ENCODE measurements around the gene EMP2. TPM values are rescaled to one million over a fixed set of nuclear protein-coding genes. Genes with fewer than 3 reads are reported as not detected.

Gene EMP2
- total and polyA plus RNA-seq, 4 donors, result 74.3 to 286 (median 117) TPM

DNA sequence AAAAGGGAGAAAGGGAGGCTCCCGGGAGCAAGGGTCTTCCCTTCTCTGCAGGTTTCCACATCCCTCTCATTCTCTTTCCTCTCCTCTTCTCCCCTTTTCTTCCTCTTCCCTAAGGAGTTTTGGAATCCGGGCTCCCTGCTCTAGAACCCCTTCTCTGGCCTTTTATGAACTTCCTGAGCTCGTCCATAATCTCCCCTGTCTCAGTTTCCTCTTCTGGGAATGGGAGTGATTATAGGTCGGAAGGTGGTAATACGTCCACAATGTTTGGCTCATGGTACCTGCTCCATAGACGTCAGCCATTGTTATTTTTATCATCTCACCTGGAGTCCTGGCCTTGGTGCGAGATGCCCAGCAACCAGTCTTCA, 467 bp upstream of the EMP2 start:
- Histone ChIP-seq H3K36me3 (ENCODE audit: control insufficient read depth in 4 of 4, insufficient read depth in 4 of 4, low read length in 4 of 4) (no peaks in the 10 kb centered on the region), H3K27ac (ENCODE audit: low read depth in 1 of 2, low read length in 1 of 2) (peak overlapping the region; percentile 96), H3K4me3 (peak overlapping the region; percentile 32), H3K9me3 (ENCODE audit: control insufficient read depth in 4 of 4, insufficient read depth in 3 of 4, low read length in 3 of 4) (peaks cover 0 to 2% (median 0%) of the 10 kb centered on the region in 4 donors), H3K4me1 (ENCODE audit: control insufficient read depth in 5 of 5, insufficient read depth in 5 of 5, low read length in 5 of 5) (peaks cover 9 to 36% (median 18%) of the 10 kb centered on the region in 5 donors), H3K27me3 (ENCODE audit: control insufficient read depth in 3 of 3, insufficient read depth in 3 of 3, low read length in 2 of 3) (no peaks in the 10 kb centered on the region), H3K9ac (ENCODE audit: insufficient read depth in 1 of 2, low read length in 2 of 2) (peak overlapping the region; percentile 80 to 87)
- ATAC-seq (ENCODE audit: insufficient read depth, low FRiP score) (no peak), DNase-seq (no peak)
- 22 to 41% methylated on average over 7 of the region's 7 CpGs for WGBS, 2 donors
- TF ChIP-seq, protein P1, sequence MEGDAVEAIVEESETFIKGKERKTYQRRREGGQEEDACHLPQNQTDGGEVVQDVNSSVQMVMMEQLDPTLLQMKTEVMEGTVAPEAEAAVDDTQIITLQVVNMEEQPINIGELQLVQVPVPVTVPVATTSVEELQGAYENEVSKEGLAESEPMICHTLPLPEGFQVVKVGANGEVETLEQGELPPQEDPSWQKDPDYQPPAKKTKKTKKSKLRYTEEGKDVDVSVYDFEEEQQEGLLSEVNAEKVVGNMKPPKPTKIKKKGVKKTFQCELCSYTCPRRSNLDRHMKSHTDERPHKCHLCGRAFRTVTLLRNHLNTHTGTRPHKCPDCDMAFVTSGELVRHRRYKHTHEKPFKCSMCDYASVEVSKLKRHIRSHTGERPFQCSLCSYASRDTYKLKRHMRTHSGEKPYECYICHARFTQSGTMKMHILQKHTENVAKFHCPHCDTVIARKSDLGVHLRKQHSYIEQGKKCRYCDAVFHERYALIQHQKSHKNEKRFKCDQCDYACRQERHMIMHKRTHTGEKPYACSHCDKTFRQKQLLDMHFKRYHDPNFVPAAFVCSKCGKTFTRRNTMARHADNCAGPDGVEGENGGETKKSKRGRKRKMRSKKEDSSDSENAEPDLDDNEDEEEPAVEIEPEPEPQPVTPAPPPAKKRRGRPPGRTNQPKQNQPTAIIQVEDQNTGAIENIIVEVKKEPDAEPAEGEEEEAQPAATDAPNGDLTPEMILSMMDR (IDR thresholded peaks at IDR 0.05; ENCODE audit: control extremely low read depth, extremely low read depth), result no peak

DNA sequence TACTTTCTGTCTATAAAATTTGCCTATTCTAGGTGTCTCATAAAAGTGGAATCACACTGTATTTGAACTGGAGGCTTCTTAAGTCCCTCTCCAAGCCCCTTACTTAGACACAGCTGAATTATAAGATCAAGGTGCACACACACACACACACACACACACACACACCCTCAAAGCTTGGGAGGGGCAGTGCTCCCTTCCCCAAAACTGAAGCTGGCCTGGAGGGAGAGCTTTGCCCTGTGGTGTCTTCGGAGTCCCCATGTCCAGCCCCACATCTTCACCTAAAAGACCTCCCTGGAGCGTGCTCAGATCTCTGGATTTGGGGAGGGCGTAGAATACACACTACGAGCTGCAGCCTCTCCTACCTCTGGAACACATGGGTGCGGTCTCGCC, 828 bp downstream of the EMP2 start:
- Histone ChIP-seq H3K9me3 (ENCODE audit: control insufficient read depth in 4 of 4, insufficient read depth in 3 of 4, low read length in 3 of 4) (peaks cover 0 to 2% (median 0%) of the 10 kb centered on the region in 4 donors), H3K27me3 (ENCODE audit: control insufficient read depth in 3 of 3, insufficient read depth in 3 of 3, low read length in 2 of 3) (no peaks in the 10 kb centered on the region), H3K4me3 (peak overlapping the region; percentile 78), H3K27ac (ENCODE audit: low read depth in 1 of 2, low read length in 1 of 2) (peak overlapping the region; percentile 96), H3K9ac (ENCODE audit: insufficient read depth in 1 of 2, low read length in 2 of 2) (peak overlapping the region; percentile 71 to 80), H3K4me1 (ENCODE audit: control insufficient read depth in 5 of 5, insufficient read depth in 5 of 5, low read length in 5 of 5) (peaks cover 9 to 36% (median 22%) of the 10 kb centered on the region in 5 donors), H3K36me3 (ENCODE audit: control insufficient read depth in 4 of 4, insufficient read depth in 4 of 4, low read length in 4 of 4) (peaks cover 0 to 2% (median 0%) of the 10 kb centered on the region in 4 donors)
- no peak for DNase-seq
- TF ChIP-seq, protein P1 (IDR thresholded peaks at IDR 0.05; ENCODE audit: control extremely low read depth, extremely low read depth), result no peak
- WGBS, 2 donors, result 16 to 32% methylated on average over 6 of the region's 6 CpGs
- ATAC-seq (ENCODE audit: insufficient read depth, low FRiP score), result peak; percentile 0

DNA sequence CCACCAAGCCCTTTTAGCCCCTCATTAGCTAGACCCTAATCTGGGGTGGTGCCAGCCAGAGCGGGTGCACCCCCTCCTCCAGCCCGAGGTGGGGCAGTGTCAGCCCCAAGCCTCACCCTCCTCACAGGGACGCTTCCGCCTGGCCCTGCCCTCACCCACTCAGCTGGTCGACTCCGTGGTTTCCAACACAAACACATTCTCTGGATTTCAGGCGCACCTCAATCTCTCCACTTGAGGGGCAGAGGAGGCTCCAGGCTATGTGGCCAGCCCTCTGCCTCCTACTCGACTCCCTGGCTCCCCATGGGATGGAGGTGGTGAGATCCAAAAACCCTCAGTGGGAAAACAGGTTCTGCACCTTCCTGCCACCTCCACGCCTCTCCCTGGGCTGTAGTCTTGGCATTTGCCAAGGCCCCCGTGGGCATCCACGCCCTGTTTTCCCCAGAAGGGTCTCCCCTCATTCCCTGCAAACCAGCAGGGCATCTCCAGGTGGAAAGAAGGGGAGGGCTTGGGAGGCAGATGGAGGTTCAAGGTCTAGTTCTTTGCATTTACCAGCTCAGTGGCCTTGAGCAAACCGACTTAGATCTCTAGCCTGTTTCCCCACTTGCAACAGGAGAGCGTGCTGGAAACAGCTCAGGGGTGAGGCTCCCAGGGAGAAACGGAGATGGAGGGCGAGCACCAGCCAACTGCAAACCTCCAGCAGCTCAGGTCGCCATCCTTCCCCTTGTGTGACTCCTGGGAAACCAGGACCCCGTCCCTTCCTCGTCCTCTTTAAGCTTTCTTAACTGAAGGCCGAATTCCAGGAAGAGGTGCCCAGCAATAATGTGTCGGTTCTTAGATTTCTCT, 1.7 kb downstream of the EMP2 start:
- Histone ChIP-seq H3K36me3 (ENCODE audit: control insufficient read depth in 4 of 4, insufficient read depth in 4 of 4, low read length in 4 of 4) (peaks cover 0 to 2% (median 0%) of the 10 kb centered on the region in 4 donors), H3K9ac (ENCODE audit: insufficient read depth in 1 of 2, low read length in 2 of 2) (peak overlapping the region in 1 of 2 donors; percentile 8), H3K4me1 (ENCODE audit: control insufficient read depth in 5 of 5, insufficient read depth in 5 of 5, low read length in 5 of 5) (peaks cover 9 to 36% (median 22%) of the 10 kb centered on the region in 5 donors), H3K27ac (ENCODE audit: low read depth in 1 of 2, low read length in 1 of 2) (peak overlapping the region; percentile 47 to 95), H3K27me3 (ENCODE audit: control insufficient read depth in 3 of 3, insufficient read depth in 3 of 3, low read length in 2 of 3) (no peaks in the 10 kb centered on the region), H3K9me3 (ENCODE audit: control insufficient read depth in 4 of 4, insufficient read depth in 3 of 4, low read length in 3 of 4) (peaks cover 0 to 2% (median 0%) of the 10 kb centered on the region in 4 donors), H3K4me3 (peak overlapping the region; percentile 17)
- WGBS, 2 donors, result 41 to 63% methylated on average over 20 of the region's 20 CpGs
- TF ChIP-seq, protein P1 (IDR thresholded peaks at IDR 0.05; ENCODE audit: control extremely low read depth, extremely low read depth), result no peak
- ATAC-seq (ENCODE audit: insufficient read depth, low FRiP score) (peak; percentile 27), DNase-seq (peak; percentile 43 to 65 (median 61))
